HG02759 (cell line): ENCODE results near the gene TSPAN17.
"Not testable (repeated sequence)": the region's sequence is repeated elsewhere in the genome, so short reads cannot be mapped to it uniquely, and the experiment has no call there.

Experiments
- ATAC-seq: cut with Tn5 transposase; IDR thresholded peaks from one replicate; pipeline ENCODE4 v1.9.1; 2021; ENCODE audit warnings: mild to moderate bottlenecking, moderate library complexity; ENCODE audit not compliant: unreplicated experiment

Gene TSPAN17

GRCh38 chr5:176676361-176676824 lies 29.1 kb downstream of the TSPAN17 start:
- ATAC-seq: peak; percentile 78

GRCh38 chr5:176677209-176677939 lies 30.1 kb downstream of the TSPAN17 start:
- ATAC-seq: no peak

GRCh38 chr5:176678584-176678983 lies 31.3 kb downstream of the TSPAN17 start:
- ATAC-seq: no peak

- no peak for ATAC-seq
Observed at GRCh38 chr5:176679365-176680225, 32.3 kb downstream of the TSPAN17 start.

GRCh38 chr5:176680226-176680563 lies 32.9 kb downstream of the TSPAN17 start:
- ATAC-seq: no peak

GRCh38 chr5:176682016-176682531 lies 34.8 kb downstream of the TSPAN17 start:
- ATAC-seq: no peak

GRCh38 chr5:176685010-176685409 lies 37.7 kb downstream of the TSPAN17 start:
- no peak for ATAC-seq

GRCh38 chr5:176687247-176687646 lies 40.0 kb downstream of the TSPAN17 start:
- no peak for ATAC-seq

- no peak for ATAC-seq
Observed at GRCh38 chr5:176687881-176688280, 40.6 kb downstream of the TSPAN17 start.

GRCh38 chr5:176690911-176691310 lies 43.6 kb downstream of the TSPAN17 start:
- no peak for ATAC-seq

- no peak for ATAC-seq
Observed at GRCh38 chr5:176691524-176691923, 44.2 kb downstream of the TSPAN17 start.

- ATAC-seq: no peak
Observed at GRCh38 chr5:176692326-176692725, 45.0 kb downstream of the TSPAN17 start.

- no peak for ATAC-seq
Observed at GRCh38 chr5:176692839-176693476, 45.7 kb downstream of the TSPAN17 start.

GRCh38 chr5:176693477-176693851 lies 46.2 kb downstream of the TSPAN17 start:
- ATAC-seq: no peak

GRCh38 chr5:176694146-176694545 lies 46.9 kb downstream of the TSPAN17 start:
- ATAC-seq: no peak

- no peak for ATAC-seq
Observed at GRCh38 chr5:176694631-176695030, 47.3 kb downstream of the TSPAN17 start.

- ATAC-seq: no peak
Observed at GRCh38 chr5:176695073-176695472, 47.8 kb downstream of the TSPAN17 start.

GRCh38 chr5:176697267-176697933 lies 50.1 kb downstream of the TSPAN17 start:
- ATAC-seq: no peak

GRCh38 chr5:176697934-176698538 lies 50.8 kb downstream of the TSPAN17 start:
- ATAC-seq: no peak

- not testable (repeated sequence) for ATAC-seq
Observed at GRCh38 chr5:176699446-176699845, 52.2 kb downstream of the TSPAN17 start.
